GM21381 (cell line): ENCODE measurements around the gene PAX2.
A peak's percentile ranks its signal among the peaks of the same experiment; 100 is the strongest.

Experiments used
- ATAC-seq: cut with Tn5 transposase; IDR thresholded peaks from one replicate; pipeline ENCODE4 v1.9.1; 2021; ENCODE audit warnings: mild to moderate bottlenecking, moderate library complexity; ENCODE audit not compliant: unreplicated experiment

Gene PAX2

DNA sequence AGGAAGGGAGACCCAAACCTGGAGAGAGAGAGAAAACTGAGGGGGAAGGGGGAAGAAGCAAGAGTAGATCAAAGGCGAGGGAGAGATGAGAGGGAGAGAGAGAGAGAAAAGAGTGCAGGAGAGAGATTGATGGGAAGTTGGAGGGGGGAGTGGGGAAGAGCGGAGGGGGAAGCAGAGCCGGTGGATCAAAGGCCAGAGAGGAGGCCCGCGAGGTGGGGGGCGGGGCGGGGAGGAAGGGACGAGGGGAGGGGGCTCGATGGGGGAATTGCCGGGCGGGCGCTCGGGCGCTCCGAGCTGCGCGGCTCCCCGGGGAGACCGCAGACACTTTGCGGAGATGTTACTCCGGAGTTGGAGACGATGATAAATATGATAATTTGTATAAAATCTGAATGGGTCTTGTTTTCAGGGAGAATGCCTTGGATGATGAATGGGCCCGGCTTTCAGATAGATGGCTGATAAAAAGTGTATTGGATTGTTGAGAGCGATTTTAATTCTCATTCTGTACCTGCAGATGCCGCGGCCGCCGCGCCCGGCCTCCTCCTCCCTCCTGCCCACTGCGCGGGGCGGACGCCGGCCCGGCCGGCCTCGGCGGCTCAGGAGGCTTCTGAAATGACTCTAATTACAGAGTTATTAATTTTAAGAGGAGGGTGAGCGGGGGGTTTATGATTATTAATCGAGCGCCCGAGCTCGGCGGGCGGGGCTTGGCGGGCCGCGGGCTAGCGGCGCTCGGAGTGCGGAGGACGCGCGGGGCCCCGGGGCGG lies 21.4 kb upstream of the PAX2 start:
- no peak for ATAC-seq

DNA sequence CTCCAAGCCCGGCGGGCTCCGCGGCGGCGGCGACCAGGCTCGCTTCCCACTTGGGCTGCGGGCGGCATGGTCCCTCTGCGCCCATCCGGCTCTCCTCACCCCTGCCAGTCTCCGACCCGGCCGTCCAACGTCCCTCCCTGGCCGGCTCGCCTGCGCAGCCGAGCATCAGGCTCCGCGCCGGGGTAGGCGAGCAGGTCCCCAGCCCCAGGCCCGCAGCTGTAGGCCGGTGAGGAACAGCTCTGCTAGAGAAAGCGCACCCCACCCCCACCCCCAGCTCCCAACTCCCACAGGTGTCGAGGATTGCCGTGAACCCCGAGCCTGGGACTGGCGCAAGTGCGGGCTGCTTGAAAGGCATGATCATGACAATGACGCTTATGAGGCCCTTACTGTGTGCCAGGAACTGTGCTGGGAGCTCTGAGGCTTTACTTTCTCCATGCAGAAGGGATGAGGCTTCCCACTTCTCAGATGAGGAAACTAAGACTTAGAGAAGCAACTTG lies 20.8 kb upstream of the PAX2 start:
- ATAC-seq, result no peak

DNA sequence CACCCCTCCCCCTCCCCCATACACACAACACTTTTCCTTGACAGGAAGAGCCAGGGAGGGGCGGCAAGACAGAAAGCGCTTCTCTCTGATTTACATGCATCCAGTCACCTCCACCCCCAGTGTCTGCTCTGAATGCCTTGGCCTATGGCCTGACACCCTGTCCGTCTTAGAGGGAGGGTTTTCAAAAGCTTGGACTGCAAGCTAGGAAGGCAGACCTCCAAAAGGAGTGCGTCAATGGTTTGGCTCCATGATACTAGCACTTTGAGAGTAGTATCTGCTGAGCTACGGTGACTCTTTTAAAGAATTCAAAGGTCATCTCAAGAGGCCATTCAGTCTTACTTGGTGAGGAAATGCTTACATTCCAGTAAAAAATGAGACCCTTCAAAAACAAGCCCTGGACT lies 20.3 kb upstream of the PAX2 start:
- no peak for ATAC-seq

DNA sequence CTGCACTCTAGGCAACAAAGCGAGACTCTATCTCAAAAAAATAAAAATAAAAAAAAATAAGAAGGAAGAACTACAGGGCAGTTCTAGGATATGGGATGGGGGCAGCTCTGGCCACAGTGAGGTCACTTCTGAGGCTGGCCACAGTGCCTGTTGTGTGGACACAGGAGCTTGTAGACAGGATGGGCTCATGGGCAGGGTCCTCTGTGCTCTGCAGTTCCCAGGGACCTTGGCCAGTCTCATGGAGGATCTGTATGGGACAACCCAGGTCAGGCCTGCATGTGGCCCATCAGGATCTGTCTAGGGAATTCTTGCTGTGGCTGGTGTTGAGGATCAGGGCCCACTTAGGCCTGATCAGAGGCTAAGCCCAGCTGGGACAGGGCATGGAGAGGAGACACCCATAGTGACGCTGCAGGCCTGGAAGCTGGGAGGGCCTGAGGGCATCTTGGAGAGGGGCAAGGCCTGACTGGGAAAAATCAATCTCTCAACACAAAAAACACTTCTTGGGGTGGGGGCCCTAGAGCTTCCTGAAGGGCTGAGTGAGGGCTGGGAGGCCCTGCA lies 19.4 kb upstream of the PAX2 start:
- no peak for ATAC-seq

DNA sequence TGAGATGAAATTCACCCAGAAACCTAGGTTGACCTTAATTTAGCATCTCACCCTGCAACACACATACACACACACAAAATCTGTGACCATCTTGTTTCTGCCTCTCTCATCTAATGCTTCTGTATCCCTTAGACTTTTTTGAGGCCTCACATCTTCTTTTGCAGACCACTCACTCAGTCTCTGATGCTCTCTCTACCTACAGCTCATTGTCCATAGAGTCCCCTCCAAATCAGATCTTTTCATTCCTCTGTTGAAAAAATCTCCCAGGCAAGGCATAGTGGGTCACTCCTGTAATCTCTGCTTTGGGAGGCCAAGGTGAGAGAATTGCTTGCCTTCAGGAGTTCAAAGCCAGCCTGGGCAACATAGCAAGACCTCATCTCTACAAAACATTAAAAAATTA lies 17.6 kb upstream of the PAX2 start:
- ATAC-seq, result no peak

DNA sequence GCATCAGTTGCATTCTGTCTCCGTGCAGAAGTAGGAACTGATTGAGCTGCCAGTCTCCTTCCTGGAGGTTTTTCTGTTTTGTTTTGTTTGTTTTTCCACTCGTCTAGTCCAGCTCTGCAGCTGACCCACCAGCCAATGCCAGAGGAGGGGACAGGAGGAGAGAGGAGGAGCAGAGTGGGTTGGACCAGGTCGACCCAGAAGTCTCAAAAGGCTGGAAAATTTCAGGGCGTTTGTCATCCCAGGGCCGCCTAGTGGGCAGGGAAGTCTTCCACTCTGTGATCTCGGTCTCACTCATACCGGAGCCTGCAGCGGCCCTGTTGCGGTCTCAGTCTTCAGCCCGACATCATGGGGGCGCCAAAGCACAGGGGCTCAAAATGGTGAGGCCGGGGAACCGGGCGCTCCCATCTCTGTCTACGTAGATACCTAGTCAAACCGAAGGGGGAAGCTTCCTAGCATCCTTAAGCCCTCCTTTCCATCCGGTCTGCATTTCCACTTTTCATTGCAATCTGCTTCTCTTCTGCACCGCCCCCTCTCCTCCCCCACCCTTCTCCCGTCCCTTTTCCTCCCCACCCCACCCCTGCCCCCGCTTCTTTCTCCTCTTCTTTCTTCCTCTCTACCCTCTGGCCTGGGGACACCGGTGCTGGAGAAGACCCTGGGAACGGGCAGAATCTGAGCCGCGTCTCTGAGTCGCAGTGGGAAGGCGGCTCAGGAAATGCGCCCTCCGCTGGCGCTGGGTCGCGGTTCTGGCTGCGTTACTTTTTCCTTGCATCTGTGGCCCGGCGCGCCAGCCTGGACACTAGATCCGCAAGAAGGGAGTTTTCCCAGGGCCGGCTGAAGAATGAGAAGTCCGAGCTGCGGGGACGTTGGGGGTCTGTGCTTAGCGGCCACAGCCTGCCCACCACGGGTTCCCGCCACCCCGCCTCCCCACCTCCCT lies 16.2 kb upstream of the PAX2 start:
- ATAC-seq, result no peak

DNA sequence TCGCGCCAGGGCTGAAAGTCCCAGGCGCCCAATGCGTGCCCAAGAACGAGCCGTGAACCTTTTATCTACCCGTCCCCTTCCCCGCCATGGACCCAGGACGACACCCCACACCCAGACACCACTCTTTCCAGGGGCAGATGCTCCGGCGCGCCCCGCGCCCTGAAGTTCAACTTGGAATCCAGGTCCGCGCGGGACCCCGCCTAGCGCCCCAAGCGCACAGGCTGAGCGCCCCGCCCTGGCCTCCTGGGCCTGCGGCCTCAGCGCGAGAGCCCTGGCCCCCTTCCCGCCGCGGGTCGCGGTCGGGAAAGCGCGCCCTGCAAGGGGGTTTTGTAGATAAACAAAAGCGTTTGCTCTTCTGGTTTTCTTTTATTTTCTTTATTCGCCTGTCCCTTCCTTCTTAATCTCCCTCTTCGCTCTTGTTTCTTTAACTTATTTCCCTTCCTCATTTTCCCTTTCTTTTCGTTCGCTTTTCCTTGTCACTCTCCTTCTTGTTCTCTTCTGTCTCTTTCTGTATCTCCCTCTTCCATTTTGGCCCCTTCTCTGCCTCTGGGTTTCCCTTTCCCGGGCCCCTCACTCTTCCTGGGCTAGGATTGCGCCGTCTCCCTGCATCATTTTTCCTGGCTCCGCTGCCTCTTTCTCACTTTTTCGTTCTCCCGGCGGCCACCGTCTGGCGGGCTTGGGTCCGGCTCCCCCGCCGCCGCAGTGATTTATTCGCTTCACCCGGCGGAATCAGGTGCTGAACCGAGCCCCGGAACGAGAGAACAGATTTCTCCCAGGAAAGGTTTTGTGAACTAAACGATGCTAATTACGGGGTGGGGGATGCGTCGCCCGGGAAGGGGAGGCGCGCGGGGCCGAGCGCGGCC lies 15.3 kb upstream of the PAX2 start:
- no peak for ATAC-seq

DNA sequence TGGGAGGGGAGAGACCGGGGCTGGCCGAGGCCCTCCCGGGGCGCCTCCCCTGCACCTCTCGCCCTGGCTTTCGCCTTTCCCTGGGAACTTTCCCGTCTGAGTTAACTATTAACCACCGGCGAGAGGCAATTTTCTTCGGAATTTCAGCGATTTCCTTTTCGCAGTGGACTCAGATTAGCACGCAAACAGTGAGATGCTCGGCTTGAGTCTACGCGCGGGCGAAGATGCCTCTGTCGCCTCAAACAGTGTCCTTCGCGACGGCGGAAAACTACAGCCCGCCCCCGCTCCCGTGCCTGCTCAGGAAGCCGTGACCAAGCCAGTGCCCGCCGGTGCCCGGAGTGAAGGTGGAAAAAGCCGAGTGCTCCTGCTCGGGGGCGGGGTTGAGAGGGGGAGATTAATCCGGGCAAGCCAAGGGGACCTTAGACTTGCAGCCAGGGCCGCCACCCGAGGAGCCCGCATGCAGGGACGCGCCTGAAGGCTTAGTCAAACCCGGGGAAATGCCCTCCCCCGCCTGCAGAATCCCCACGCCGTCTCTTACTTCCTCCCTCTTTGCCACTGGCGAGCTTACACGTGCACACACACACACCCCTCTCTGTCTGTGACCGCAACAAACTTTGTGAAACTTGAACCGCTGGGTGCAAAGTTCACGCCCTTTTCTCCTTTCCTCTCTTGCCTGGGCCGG lies 14.5 kb upstream of the PAX2 start:
- peak; percentile 64 for ATAC-seq

DNA sequence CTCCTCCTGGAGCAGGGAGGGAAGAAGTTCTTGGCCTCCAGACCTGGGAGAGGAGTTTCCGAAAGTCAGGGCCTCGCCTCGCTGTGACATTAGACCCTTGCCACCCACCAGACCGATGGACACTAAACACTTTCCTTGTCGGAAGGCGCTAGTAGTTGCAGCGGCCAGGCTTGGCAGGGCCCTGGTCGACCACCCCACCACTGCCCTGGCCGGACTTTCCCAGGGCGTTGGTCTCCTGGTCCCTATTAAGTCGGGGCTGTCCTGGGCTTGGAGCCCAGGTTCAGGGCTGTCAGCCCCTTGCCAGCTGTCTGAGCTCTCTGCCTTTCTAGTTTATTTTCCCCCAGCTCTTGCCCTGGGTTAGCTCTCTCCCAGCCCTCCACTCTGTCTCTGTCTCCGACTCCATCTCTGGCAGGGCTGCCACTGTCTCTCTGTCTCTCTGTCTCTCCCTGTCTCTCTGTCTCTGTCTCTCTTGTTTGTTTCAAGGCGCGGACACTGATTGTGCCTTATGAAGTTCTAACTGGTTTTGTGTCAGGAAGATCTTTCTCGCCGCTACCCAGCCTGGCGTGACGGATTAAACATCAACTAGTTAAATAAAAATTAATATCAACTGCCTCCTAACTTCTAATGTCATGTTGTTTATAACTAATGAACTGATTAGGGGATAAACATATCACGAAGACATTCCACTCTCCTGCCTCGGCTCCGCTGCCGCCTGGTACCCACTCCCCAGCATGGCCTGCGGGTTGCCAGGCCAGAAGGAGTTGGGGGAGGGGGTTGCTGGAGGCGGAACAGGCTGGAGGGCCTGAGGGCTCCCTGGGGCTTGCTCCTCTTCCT lies 13.8 kb upstream of the PAX2 start:
- peak; percentile 19 for ATAC-seq

DNA sequence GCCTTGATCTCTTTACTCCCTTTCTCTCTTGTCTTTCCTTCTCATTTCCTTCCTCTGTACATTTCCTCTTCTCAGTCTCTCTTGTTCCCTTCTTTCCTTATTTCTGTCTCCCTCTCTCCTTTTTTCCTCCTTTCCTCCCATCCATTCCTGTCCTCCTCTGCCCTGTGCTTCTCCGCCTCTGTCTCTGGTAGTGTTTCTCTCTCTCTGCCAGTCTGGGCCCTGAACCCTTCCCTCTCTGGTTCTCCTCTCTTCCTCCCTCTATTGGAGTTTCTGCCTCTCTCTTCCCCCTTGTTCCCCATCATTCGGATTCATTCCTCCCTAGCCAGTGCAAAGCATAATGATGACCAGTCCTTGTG lies 13.2 kb upstream of the PAX2 start:
- no peak for ATAC-seq

DNA sequence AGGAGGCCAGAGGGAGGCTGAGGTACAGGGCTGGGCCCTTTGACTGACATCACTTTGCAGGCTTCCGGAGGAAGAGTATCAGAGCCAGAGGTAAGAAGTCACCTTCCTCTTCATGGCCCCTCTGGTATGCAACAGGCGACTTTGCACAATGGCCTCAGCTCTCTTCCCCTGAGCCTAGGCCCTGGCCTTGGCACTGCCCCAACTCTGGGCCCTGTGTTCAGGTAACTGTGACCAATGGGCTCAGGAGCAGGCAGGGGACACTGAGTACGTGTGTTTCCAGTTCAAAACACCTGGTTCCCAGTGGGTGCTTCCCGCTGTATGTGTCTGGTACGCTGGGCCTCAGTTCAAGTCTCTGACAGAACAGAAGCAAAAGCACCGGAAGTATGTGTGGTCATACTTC lies 12.1 kb upstream of the PAX2 start:
- ATAC-seq, result no peak

DNA sequence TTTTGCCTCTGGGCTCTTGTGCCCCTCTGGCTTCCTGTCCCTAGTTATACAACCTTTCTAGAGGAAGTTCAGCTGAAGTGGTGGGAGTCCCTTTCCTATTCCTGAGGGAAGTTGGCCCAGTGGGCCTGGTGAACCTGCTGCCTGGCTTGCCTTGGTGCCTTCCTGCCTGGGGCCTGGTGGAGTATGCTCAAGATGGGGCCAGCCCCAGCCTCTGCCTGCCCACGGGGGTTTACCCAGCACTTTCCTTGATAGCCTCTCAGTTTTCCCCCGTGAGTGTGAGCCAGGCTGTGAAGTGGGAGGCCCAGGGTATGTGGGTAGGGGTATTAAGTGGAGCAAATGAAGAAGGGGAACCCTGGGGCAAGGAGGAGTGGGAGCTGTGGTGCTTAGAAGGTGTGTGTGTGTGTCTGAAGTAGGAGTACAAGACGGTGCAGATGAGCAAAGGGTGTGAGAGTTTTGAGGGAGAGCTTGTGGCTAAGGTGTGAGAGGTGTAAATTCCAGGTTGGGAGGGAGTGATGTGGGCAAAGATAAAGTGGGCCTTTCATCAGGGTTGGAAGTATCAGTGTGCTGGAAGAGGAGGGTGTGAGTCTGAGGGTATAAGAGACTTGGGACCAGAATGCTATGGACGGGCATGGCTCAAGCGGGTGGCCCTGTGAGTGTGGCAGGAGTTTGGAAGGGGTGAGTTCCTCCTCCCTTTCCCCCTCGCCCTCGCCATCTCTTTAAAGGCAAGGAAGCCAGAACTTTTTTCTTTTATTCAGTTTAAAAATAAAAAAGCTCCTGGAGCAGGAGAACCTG lies 10.9 kb upstream of the PAX2 start:
- no peak for ATAC-seq

DNA sequence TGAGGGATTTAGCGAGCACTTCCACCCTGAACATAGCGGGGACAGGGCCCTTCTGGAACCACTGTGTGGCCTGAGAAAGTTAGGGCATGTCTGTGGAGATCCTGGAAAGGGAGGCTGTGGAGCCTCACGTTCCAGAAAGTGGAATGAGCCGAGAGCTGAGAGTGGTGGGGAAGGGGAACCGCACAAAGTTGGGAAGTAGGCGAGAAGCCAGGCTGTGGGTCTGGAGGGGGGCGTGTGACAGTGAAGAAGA lies 10.4 kb upstream of the PAX2 start:
- ATAC-seq, result no peak

DNA sequence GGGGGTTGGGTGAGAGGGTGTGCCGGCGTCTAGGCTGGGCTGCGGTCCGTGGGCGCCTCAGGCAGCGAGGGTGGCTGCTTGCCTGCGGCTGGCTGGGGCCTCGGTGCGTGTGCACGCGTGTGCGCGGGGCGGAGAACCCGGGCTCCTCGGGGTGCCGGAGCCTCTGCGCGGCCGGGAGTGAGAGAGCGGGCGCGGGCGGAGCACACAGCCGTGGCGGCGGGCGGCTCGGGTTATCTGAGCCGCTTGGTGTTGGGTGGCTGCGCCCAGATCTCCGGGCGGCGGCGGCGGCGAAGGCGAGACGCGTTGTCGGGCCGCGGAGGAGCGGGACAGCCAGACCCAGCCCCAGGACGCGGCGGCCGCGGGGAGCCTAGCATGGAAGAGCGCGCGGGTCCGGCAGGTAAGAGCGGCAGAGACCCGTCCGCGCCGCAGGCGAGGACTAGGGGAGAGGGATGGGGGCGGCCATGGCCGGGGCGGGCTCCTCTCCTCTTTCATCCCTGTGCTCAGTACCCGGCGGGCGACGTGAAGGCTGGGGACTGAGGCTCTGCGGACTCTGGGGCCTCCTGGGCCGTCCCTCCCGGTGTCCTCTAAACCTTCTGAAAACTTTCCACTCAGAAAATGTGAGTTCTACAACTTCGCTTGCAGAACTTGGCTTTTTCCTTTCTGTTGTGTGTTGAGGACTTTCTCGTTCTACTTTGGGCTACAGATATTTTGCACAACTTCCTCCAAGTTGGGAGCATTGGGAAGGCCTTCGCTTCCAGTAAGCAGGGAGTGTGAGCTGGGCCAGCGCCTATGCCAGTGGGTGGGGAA lies 9.8 kb upstream of the PAX2 start:
- ATAC-seq, result no peak

DNA sequence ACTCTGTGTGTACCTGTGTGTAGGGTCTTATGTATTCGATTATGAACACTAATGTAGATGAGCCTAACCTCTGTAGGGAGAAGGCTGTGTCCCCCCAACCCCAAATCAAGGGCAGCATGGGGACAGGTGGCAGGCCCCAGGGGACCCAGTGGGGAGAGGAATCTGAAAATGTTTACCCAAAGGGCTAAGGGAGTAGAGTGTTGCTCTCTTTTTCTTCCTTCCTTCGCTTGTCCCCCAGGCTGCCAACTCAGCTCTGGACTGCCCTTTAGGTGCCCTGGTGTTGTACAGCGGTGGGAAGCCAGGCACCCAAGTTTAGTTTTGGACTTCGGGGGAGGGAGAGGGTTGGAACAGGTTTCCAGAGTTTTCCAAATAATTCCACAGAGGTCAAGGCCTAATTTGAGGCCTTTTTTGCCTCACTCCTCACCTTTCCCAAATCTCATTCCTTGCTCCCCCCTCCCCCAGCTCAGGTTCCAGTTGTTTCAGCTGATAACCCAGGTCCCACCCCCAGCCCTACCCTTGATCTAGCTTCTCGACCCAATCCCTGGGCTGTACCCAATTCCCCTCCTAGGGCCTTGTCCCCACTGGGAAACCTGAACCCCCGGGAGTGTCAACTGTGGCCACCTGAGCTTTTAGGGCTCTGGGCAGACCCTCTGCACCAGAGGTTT lies 9.1 kb upstream of the PAX2 start:
- no peak for ATAC-seq

DNA sequence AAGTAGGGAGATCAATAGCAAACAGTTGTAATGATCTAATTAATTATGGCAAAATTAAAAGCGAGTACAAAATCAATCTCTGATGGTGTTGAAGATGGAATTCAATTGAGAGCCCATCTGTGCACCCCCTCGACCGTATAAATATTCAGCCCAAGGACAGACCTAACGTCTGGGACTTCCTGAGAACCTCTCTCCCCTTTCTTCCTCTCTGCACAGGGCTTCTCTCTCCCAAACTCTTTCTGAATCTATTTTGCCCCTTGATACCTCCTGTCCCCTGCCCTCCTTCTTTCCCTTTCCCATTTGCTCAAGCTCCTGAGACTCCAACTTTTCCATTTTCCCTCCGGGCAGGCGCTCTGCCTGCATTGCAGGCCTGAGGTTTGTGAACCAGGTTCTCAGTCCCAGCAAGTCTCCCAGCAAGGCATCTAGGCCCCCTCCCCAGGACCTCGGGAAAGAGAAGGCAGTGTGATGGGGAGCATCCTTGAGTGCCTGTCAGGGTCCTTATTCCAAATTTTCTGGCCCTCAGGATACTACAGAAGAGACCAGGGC lies 8.5 kb upstream of the PAX2 start:
- ATAC-seq, result no peak

DNA sequence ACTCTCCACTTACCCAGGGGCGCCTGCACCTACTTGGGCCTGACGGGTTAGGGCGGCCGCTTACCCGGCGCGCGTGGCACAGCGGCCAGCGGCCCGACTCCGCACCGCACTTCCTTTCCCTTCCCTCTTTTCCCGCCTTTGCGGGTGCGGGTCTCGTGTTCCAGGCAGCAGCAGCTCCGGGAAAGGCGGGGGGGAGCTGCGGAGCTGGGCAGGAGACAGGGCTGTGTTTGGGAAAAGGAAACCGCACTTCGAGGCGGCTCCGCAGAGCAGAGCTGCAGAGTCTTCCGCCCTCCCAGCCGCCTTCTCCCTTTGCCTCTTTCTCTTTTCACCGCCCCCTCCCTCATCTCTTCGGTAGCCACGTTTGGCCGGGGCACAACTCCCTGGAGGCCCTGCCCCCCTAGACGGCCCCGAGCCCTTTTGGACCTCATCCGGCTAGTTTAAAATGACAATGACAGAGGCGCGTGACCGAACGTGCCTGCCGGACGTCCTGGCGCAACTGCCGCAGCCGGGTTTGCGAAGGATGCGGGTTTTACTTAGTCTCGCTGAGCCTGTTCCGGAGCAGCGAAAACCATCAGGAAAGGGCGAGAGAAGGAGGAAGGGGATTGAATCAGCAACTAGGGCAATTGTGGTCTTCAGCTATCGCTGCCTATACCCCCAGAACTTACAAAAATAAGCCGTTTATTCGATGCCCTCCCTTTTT lies 7.9 kb upstream of the PAX2 start:
- ATAC-seq, result no peak
